ENCODE results near the gene IL1RAPL2.

- TF ChIP-seq ZNF274 (IDR thresholded peaks at IDR 0.05; ENCODE audit: low read depth, low read length), result no peak
- no peak for TF ChIP-seq YY1 (IDR thresholded peaks at IDR 0.05; ENCODE audit: insufficient read depth, insufficient read length)
Measured at GRCh38 chrX:105755109-105755508, 1189.1 kb downstream of the IL1RAPL2 start.

All from NT2/D1 (cell line).